Neutrophil (primary cell): ENCODE results near the gene GRHPR.

Experiments used
- H3K27ac ChIP-seq: fragments of 200-600 bp; sonication (generic); 2 replicates; pipeline ENCODE4 v1.5.1; 2016; ENCODE audit warnings: mild to moderate bottlenecking, moderate library complexity
- H3K27me3 ChIP-seq: fragments of 200-600 bp; sonication (generic); 2 replicates; pipeline ENCODE4 v1.6.0; 2016; ENCODE audit warnings: mild to moderate bottlenecking
- H3K36me3 ChIP-seq: fragments of 200-600 bp; sonication (generic); 2 replicates; pipeline ENCODE4 v1.5.1; 2017
- H3K4me1 ChIP-seq, 2 experiments: fragments of 200-600 bp in 1 of 2; sonication (generic) in 1 of 2; 1 replicate in 1 of 2; 2 replicates in 1 of 2; pipeline versions ENCODE4 v1.5.1 to v1.6.1; 2013 to 2016; ENCODE audit warnings: low read depth in 1 of 2, low read length in 1 of 2, mild to moderate bottlenecking in 1 of 2, moderate library complexity in 1 of 2; ENCODE audit not compliant: control insufficient read depth in 1 of 2, insufficient read depth in 1 of 2
- H3K4me3 ChIP-seq, 2 experiments: fragments of 200-600 bp in 1 of 2; sonication (generic) in 1 of 2; 1 replicate in 1 of 2; 2 replicates in 1 of 2; pipeline ENCODE4 v1.5.1; 2013 to 2016; ENCODE audit warnings: low read depth in 1 of 2, low read length in 1 of 2, mild to moderate bottlenecking in 1 of 2, moderate library complexity in 1 of 2
- H3K9me3 ChIP-seq: fragments of 200-600 bp; sonication (generic); 2 replicates; pipeline ENCODE4 v1.5.1; 2016
- CTCF ChIP-seq: fragments of 200-600 bp; sonication (generic); IDR thresholded peaks from 2 replicates; pipeline ENCODE4 v1.5.1; 2016; ENCODE audit warnings: antibody characterized with exemption

Gene GRHPR

GRCh38 chr9:37413311-37413710 is 9.2 kb upstream of the GRHPR start:
- H3K9me3 ChIP-seq, result no peaks in the 10 kb centered on the region
- no peak overlapping the region for H3K27ac ChIP-seq
- no peaks in the 10 kb centered on the region for H3K4me1 ChIP-seq
- no peak for TF ChIP-seq CTCF
- H3K4me3 ChIP-seq, result no peak overlapping the region
- H3K27me3 ChIP-seq, result no peaks in the 10 kb centered on the region
- H3K36me3 ChIP-seq, result no peaks in the 10 kb centered on the region

- no peak overlapping the region for H3K4me3 ChIP-seq
- no peaks in the 10 kb centered on the region for H3K9me3 ChIP-seq
- TF ChIP-seq CTCF, result no peak
- H3K4me1 ChIP-seq, result no peaks in the 10 kb centered on the region
- no peaks in the 10 kb centered on the region for H3K36me3 ChIP-seq
- H3K27me3 ChIP-seq, result no peaks in the 10 kb centered on the region
- no peak overlapping the region for H3K27ac ChIP-seq
These were observed 8.0 kb upstream of the GRHPR start for GRCh38 chr9:37414503-37414943.

GRCh38 chr9:37415011-37415719 is 7.3 kb upstream of the GRHPR start:
- no peak overlapping the region for H3K27ac ChIP-seq
- no peaks in the 10 kb centered on the region for H3K36me3 ChIP-seq
- H3K9me3 ChIP-seq, result no peaks in the 10 kb centered on the region
- H3K27me3 ChIP-seq, result no peaks in the 10 kb centered on the region
- H3K4me1 ChIP-seq, result no peaks in the 10 kb centered on the region
- H3K4me3 ChIP-seq, result no peak overlapping the region
- TF ChIP-seq CTCF, result peak; percentile 78

- no peak for TF ChIP-seq CTCF
- Histone ChIP-seq H3K36me3 (no peaks in the 10 kb centered on the region), H3K4me3 (no peak overlapping the region), H3K27me3 (no peaks in the 10 kb centered on the region), H3K4me1 (peaks cover 5 to 7% of the 10 kb centered on the region in 2 experiments), H3K9me3 (no peaks in the 10 kb centered on the region), H3K27ac (no peak overlapping the region)
These were observed 5.2 kb upstream of the GRHPR start for GRCh38 chr9:37417252-37417803.

- no peak for TF ChIP-seq CTCF
- no peak overlapping the region for H3K4me3 ChIP-seq
- H3K4me1 ChIP-seq, result peaks cover 11% of the 10 kb centered on the region in 2 experiments
- no peaks in the 10 kb centered on the region for H3K36me3 ChIP-seq
- no peaks in the 10 kb centered on the region for H3K27me3 ChIP-seq
- no peak overlapping the region for H3K27ac ChIP-seq
- H3K9me3 ChIP-seq, result no peaks in the 10 kb centered on the region
These were observed 4.5 kb upstream of the GRHPR start for GRCh38 chr9:37417857-37418618.
